HepG2 (cell line): ENCODE data around the gene EEF1AKMT3. TPM values are rescaled to one million over a fixed set of nuclear protein-coding genes. Genes with fewer than 3 reads are reported as not detected.

Experiments used
- EEA1 ChIP-seq: sonication (generic); formaldehyde crosslinking; IDR thresholded peaks from 2 replicates; pipeline ENCODE4 v1.5.1; 2020; ENCODE audit warnings: mild to moderate bottlenecking, missing genetic modification reagents, borderline replicate concordance
- HNF4A ChIP-seq: sonication (generic); formaldehyde crosslinking; IDR thresholded peaks from 2 replicates; pipeline ENCODE4 v1.4.0; 2020; ENCODE audit warnings: missing genetic modification reagents
- ISL2 ChIP-seq: sonication (generic); formaldehyde crosslinking; IDR thresholded peaks from 2 replicates; pipeline ENCODE4 v1.5.0; 2020; ENCODE audit warnings: missing genetic modification reagents
- JDP2 ChIP-seq: sonication (generic); formaldehyde crosslinking; IDR thresholded peaks from 2 replicates; pipeline ENCODE4 v1.8.1; 2022; ENCODE audit warnings: missing genetic modification reagents, borderline replicate concordance
- MBNL3 ChIP-seq: fragments of 250-450 bp; sonication (Bioruptor Pico); conservative IDR thresholded peaks from 2 replicates; pipeline ENCODE4 v1.8.0; 2022; ENCODE audit warnings: mild to moderate bottlenecking, inconsistent platforms
- POLR2G ChIP-seq: fragments of 200-400 bp; formaldehyde crosslinking; IDR thresholded peaks from 2 replicates; pipeline ENCODE4 v1.6.1; 2018; ENCODE audit warnings: mild to moderate bottlenecking, low read depth, low read length, moderate library complexity
- SAFB2 ChIP-seq: sonication (generic); formaldehyde crosslinking; IDR thresholded peaks from 2 replicates; pipeline ENCODE4 v1.5.1; 2020; ENCODE audit warnings: missing genetic modification reagents, low read depth, mild to moderate bottlenecking, borderline replicate concordance
- SMAD1 ChIP-seq: sonication (generic); formaldehyde crosslinking; IDR thresholded peaks from 2 replicates; pipeline ENCODE4 v1.4.0; 2020; ENCODE audit warnings: missing genetic modification reagents, low read depth, mild to moderate bottlenecking, borderline replicate concordance
- SYNCRIP ChIP-seq: fragments of 200-400 bp; formaldehyde crosslinking; IDR thresholded peaks from 2 replicates; pipeline ENCODE4 v1.6.1; 2018; ENCODE audit warnings: mild to moderate bottlenecking, low read depth, low read length; ENCODE audit not compliant: insufficient read depth
- TGIF2 ChIP-seq: IDR thresholded peaks from 2 replicates; pipeline ENCODE4 v1.6.1; 2016; ENCODE audit warnings: control low read depth, missing compliant biosample characterization
- TRIM24 ChIP-seq: sonication (generic); formaldehyde crosslinking; IDR thresholded peaks from 2 replicates; pipeline ENCODE4 v1.8.0; 2022; ENCODE audit warnings: mild to moderate bottlenecking, missing genetic modification reagents
- ZBTB21 ChIP-seq: sonication (generic); formaldehyde crosslinking; IDR thresholded peaks from 2 replicates; pipeline ENCODE4 v1.4.0; 2020; ENCODE audit warnings: missing genetic modification reagents
- ZNF615 ChIP-seq: sonication (generic); formaldehyde crosslinking; IDR thresholded peaks from 2 replicates; pipeline ENCODE4 v1.5.0; 2020; ENCODE audit warnings: mild to moderate bottlenecking, missing genetic modification reagents, borderline replicate concordance
- ZNF773 ChIP-seq: sonication (generic); formaldehyde crosslinking; IDR thresholded peaks from 2 replicates; pipeline ENCODE4 v1.4.0; 2020; ENCODE audit warnings: missing genetic modification reagents, borderline replicate concordance
- polyA plus RNA-seq, 8 experiments: library from polyadenylated mRNA; depleted of rRNA in 3 of 8; stranded (reverse) in 7 of 8; unstranded in 1 of 8; fragments of >200 nt; fragmentation: Illumina TruSeq in 4 of 8; extraction: Trizol in 4 of 8; gene quantifications; 2 replicates each; pipeline versions ENCODE4 v1.2.1 to v1.2.3, GENCODE V29; 2011 to 2016; ENCODE audit warnings: low read depth in 4 of 8, missing spikeins in 1 of 8, mixed read lengths in 1 of 8; ENCODE audit not compliant: insufficient read depth in 1 of 8
- total RNA-seq, 5 experiments: library from RNA; depleted of rRNA; stranded (reverse); fragments of >200 nt; fragmentation: Illumina TruSeq; extraction: Trizol; gene quantifications; 2 replicates each; pipeline ENCODE4 v1.2.3, GENCODE V29; 2016; ENCODE audit warnings: low read depth in 1 of 5
- TF ChIP-seq, protein P1 (sequence below): IDR thresholded peaks from 2 replicates; pipeline ENCODE4 v1.6.1; 2016; ENCODE audit warnings: low read depth
- TF ChIP-seq, protein P2 (sequence below): sonication (generic); formaldehyde crosslinking; IDR thresholded peaks from 2 replicates; pipeline ENCODE4 v1.5.0; 2020; ENCODE audit warnings: missing genetic modification reagents, mild to moderate bottlenecking, borderline replicate concordance
- TF ChIP-seq, protein P3 (sequence below): sonication (generic); formaldehyde crosslinking; IDR thresholded peaks from 2 replicates; pipeline ENCODE4 v1.5.1; 2020; ENCODE audit warnings: missing genetic modification reagents, mild to moderate bottlenecking, borderline replicate concordance
- TF ChIP-seq, protein P4 (sequence below): sonication (generic); formaldehyde crosslinking; IDR thresholded peaks from 2 replicates; pipeline ENCODE4 v1.5.1; 2020; ENCODE audit warnings: missing genetic modification reagents, mild to moderate bottlenecking, borderline replicate concordance
- TF ChIP-seq, protein P5 (sequence below): sonication (generic); formaldehyde crosslinking; IDR thresholded peaks from 2 replicates; pipeline ENCODE4 v1.4.0; 2020; ENCODE audit warnings: low read depth, mild to moderate bottlenecking, missing genetic modification reagents

The EEF1AKMT3 gene
- total and polyA plus RNA-seq, 2 of the 13 experiments (the other 11 are each of a cell fraction or from before 2014, with no cell fraction given): 4.7 to 11.4 TPM

DNA sequence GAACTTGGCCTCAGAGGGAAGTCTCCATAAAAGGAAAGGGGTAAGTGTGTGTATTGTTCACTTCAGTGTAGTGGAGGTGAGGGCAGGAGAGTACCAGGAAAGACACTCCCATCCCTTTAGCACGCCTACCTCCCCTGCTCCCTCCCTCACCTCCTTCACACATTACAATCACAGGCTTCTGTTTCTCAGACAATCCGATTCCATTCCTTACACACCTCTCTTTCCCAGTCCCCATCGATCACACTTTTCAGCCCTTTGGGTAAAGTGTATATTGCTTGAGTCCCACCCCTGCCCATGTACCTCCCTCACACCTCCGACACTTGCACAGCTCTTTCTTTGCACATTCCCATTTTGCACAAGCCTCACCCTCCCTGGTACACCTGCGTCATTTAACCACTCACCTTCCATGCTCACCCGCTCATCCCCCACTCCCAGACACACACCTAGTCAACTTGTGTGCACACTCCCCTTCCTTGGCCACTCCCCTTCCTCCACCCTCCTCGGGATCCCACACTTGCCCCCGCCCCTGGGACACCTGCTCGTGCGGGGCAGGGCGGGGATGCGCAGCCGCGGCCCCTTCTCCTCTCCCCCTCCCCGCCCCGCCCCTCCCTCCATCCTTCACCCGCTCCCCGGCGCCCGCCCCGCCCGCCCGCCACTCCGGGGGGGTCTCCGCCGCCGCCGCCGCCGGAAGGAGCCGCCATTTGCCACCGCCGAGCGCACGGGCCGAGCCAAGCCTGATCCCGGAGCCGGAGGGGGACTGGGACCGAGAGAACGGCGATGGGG lies 17.8 kb upstream of the EEF1AKMT3 start, which contains the start of gene MARCHF9 (continued):
- TF ChIP-seq HNF4A: no peak
- TF ChIP-seq POLR2G: no peak
- no peak for TF ChIP-seq SAFB2 (CRISPR knock-in tag)
- no peak for TF ChIP-seq SMAD1 (CRISPR knock-in tag)
- no peak for TF ChIP-seq EEA1 (CRISPR knock-in tag)
- TF ChIP-seq MBNL3 (CRISPR knock-in tag): no peak
- TF ChIP-seq, protein P1, sequence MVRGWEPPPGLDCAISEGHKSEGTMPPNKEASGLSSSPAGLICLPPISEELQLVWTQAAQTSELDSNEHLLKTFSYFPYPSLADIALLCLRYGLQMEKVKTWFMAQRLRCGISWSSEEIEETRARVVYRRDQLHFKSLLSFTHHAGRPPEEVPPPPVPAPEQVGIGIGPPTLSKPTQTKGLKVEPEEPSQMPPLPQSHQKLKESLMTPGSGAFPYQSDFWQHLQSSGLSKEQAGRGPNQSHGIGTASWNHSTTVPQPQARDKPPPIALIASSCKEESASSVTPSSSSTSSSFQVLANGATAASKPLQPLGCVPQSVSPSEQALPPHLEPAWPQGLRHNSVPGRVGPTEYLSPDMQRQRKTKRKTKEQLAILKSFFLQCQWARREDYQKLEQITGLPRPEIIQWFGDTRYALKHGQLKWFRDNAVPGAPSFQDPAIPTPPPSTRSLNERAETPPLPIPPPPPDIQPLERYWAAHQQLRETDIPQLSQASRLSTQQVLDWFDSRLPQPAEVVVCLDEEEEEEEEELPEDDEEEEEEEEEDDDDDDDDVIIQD (CRISPR knock-in tag): no peak
- TF ChIP-seq ZNF773 (CRISPR knock-in tag): no peak
- no peak for TF ChIP-seq ZNF615 (CRISPR knock-in tag)
- no peak for TF ChIP-seq ZBTB21
- TF ChIP-seq SYNCRIP: no peak
- TF ChIP-seq TGIF2 (CRISPR knock-in tag): no peak
- TF ChIP-seq TRIM24: no peak
- TF ChIP-seq, protein P2, sequence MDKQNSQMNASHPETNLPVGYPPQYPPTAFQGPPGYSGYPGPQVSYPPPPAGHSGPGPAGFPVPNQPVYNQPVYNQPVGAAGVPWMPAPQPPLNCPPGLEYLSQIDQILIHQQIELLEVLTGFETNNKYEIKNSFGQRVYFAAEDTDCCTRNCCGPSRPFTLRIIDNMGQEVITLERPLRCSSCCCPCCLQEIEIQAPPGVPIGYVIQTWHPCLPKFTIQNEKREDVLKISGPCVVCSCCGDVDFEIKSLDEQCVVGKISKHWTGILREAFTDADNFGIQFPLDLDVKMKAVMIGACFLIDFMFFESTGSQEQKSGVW: no peak
- TF ChIP-seq, protein P3, sequence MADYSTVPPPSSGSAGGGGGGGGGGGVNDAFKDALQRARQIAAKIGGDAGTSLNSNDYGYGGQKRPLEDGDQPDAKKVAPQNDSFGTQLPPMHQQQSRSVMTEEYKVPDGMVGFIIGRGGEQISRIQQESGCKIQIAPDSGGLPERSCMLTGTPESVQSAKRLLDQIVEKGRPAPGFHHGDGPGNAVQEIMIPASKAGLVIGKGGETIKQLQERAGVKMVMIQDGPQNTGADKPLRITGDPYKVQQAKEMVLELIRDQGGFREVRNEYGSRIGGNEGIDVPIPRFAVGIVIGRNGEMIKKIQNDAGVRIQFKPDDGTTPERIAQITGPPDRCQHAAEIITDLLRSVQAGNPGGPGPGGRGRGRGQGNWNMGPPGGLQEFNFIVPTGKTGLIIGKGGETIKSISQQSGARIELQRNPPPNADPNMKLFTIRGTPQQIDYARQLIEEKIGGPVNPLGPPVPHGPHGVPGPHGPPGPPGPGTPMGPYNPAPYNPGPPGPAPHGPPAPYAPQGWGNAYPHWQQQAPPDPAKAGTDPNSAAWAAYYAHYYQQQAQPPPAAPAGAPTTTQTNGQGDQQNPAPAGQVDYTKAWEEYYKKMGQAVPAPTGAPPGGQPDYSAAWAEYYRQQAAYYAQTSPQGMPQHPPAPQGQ (CRISPR knock-in tag): no peak
- TF ChIP-seq, protein P4, sequence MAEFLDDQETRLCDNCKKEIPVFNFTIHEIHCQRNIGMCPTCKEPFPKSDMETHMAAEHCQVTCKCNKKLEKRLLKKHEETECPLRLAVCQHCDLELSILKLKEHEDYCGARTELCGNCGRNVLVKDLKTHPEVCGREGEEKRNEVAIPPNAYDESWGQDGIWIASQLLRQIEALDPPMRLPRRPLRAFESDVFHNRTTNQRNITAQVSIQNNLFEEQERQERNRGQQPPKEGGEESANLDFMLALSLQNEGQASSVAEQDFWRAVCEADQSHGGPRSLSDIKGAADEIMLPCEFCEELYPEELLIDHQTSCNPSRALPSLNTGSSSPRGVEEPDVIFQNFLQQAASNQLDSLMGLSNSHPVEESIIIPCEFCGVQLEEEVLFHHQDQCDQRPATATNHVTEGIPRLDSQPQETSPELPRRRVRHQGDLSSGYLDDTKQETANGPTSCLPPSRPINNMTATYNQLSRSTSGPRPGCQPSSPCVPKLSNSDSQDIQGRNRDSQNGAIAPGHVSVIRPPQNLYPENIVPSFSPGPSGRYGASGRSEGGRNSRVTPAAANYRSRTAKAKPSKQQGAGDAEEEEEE (CRISPR knock-in tag): no peak
- no peak for TF ChIP-seq JDP2 (CRISPR knock-in tag)
- no peak for TF ChIP-seq ISL2 (CRISPR knock-in tag)
- TF ChIP-seq, protein P5, sequence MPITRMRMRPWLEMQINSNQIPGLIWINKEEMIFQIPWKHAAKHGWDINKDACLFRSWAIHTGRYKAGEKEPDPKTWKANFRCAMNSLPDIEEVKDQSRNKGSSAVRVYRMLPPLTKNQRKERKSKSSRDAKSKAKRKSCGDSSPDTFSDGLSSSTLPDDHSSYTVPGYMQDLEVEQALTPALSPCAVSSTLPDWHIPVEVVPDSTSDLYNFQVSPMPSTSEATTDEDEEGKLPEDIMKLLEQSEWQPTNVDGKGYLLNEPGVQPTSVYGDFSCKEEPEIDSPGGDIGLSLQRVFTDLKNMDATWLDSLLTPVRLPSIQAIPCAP (CRISPR knock-in tag): no peak
